T-helper 9 cell (primary cell): ENCODE measurements around the gene STOML1.
"Not testable (repeated sequence)": the region's sequence is repeated elsewhere in the genome, so short reads cannot be mapped to it uniquely, and the experiment has no call there.

Experiments used
- DNase-seq: peaks from one replicate; pipeline ENCODE4 v3.0.0-alpha.2; 2020

Gene STOML1

GRCh38 chr15:73987250-73987649 is 4.8 kb downstream of the STOML1 start:
- DNase-seq: no peak

GRCh38 chr15:73986776-73987056 is 5.4 kb downstream of the STOML1 start:
- no peak for DNase-seq

- DNase-seq: no peak
Observed at GRCh38 chr15:73986055-73986775, 5.9 kb downstream of the STOML1 start.

- DNase-seq: no peak
Observed at GRCh38 chr15:73985101-73985873, 6.8 kb downstream of the STOML1 start.

- no peak for DNase-seq
Observed at GRCh38 chr15:73984208-73984979, 7.7 kb downstream of the STOML1 start.

GRCh38 chr15:73983773-73984172 is 8.3 kb downstream of the STOML1 start:
- no peak for DNase-seq

- no peak for DNase-seq
Observed at GRCh38 chr15:73983211-73983727, 8.8 kb downstream of the STOML1 start.

GRCh38 chr15:73982222-73982962 is 9.7 kb downstream of the STOML1 start:
- DNase-seq: no peak

- DNase-seq: no peak
Observed at GRCh38 chr15:73981761-73982221, 10.3 kb downstream of the STOML1 start.

- no peak for DNase-seq
Observed at GRCh38 chr15:73979636-73980035, 12.5 kb downstream of the STOML1 start.

GRCh38 chr15:73978896-73979295 is 13.2 kb downstream of the STOML1 start:
- DNase-seq: no peak

- not testable (repeated sequence) for DNase-seq
Observed at GRCh38 chr15:73975440-73976125, 16.5 kb downstream of the STOML1 start.

GRCh38 chr15:73973683-73974200 is 18.4 kb downstream of the STOML1 start:
- not testable (repeated sequence) for DNase-seq

GRCh38 chr15:73972984-73973682 is 19.0 kb downstream of the STOML1 start:
- peak; percentile 67 for DNase-seq

- no peak for DNase-seq
Observed at GRCh38 chr15:73969151-73969759, 22.8 kb downstream of the STOML1 start.

GRCh38 chr15:73968461-73968860 is 23.6 kb downstream of the STOML1 start:
- DNase-seq: no peak

GRCh38 chr15:73965758-73966113 is 26.4 kb downstream of the STOML1 start:
- no peak for DNase-seq

GRCh38 chr15:73965094-73965757 is 26.9 kb downstream of the STOML1 start:
- no peak for DNase-seq

GRCh38 chr15:73964736-73965093 is 27.4 kb downstream of the STOML1 start:
- peak; percentile 92 for DNase-seq

GRCh38 chr15:73962433-73962832 is 29.7 kb downstream of the STOML1 start:
- no peak for DNase-seq
